Measurements from ENCODE around the gene GPX1. TPM values are rescaled to one million over a fixed set of nuclear protein-coding genes. Genes with fewer than 3 reads are reported as not detected.

GPX1 gene
- total and polyA plus RNA-seq, 10 donors: 252 to 652 (median 350) TPM

GRCh38 chr3:49311283-49311682 lies 46.9 kb downstream of the GPX1 start:
- TF ChIP-seq POLR2A (IDR thresholded peaks at IDR 0.05) (no peak), POLR2AphosphoS5 (IDR thresholded peaks at IDR 0.05) (no peak), CTCF (IDR thresholded peaks at IDR 0.05 in 8 of 11, conservative IDR thresholded peaks at IDR 0.05 in 3 of 11) (no peak)
- DNase-seq: no peak
- WGBS, 5 donors: 93 to 96% (median 95%) methylated on average over 3 of the region's 3 CpGs
- Histone ChIP-seq H3K27ac (no peak overlapping the region), H3K9me3 (no peaks in the 10 kb centered on the region), H3K4me1 (peaks cover 0 to 4% (median 0%) of the 10 kb centered on the region in 6 donors), H3K36me3 (peaks cover 3 to 100% (median 89%) of the 10 kb centered on the region in 6 donors), H3K4me3 (no peak overlapping the region), H3K27me3 (replicated peaks in 1 of 7) (no peaks in the 10 kb centered on the region)
- intact Hi-C loops (cut with DNase I; ENCODE audit: low total_unique reads): no loop called here

GRCh38 chr3:49310677-49311076 lies 47.5 kb downstream of the GPX1 start:
- peaks cover 3 to 100% (median 89%) of the 10 kb centered on the region in 6 donors for H3K36me3 ChIP-seq
- no peaks in the 10 kb centered on the region for H3K9me3 ChIP-seq
- no peak for TF ChIP-seq POLR2A (IDR thresholded peaks at IDR 0.05)
- no peak for TF ChIP-seq CTCF (IDR thresholded peaks at IDR 0.05 in 8 of 11, conservative IDR thresholded peaks at IDR 0.05 in 3 of 11)
- no peak for TF ChIP-seq POLR2AphosphoS5 (IDR thresholded peaks at IDR 0.05)
- H3K4me3 ChIP-seq: no peak overlapping the region
- no peak overlapping the region for H3K27ac ChIP-seq
- intact Hi-C loops (cut with DNase I; ENCODE audit: low total_unique reads): no loop called here
- no peaks in the 10 kb centered on the region for H3K27me3 ChIP-seq (replicated peaks in 1 of 7)
- H3K4me1 ChIP-seq: peaks cover 0 to 4% (median 0%) of the 10 kb centered on the region in 6 donors
- no peak for DNase-seq
- 92 to 100% (median 95%) methylated on average over 1 of the region's 1 CpG for WGBS, 5 donors

Other genes with a start within 250 kb of the GPX1 start
- gene USP19, start 237.5 kb downstream of the GPX1 start, total RNA-seq: 100 to 1,000 TPM in 2 of 7 donors, 10 to 100 TPM in 5; 59.5 to 108 (median 64.8) TPM
- 10 to 100 TPM; 14.1 to 26.7 (median 17.2) TPM for gene USP19, start 237.5 kb downstream of the GPX1 start, polyA plus RNA-seq
- 100 to 1,000 TPM; 168 to 331 (median 284) TPM for gene LAMB2, start 225.3 kb downstream of the GPX1 start, total RNA-seq
- 100 to 1,000 TPM in 2 of 3 donors, 10 to 100 TPM in 1; 97.7 to 376 (median 264) TPM for gene LAMB2, start 225.3 kb downstream of the GPX1 start, polyA plus RNA-seq
- 10 to 100 TPM; 20.5 to 45.4 (median 28.8) TPM for gene CCDC71, start 192.0 kb downstream of the GPX1 start, total RNA-seq
- 10 to 100 TPM in 2 of 3 donors, 1 to 10 TPM in 1; 9.9 to 19.1 (median 16.3) TPM for gene CCDC71, start 192.0 kb downstream of the GPX1 start, polyA plus RNA-seq
- 10 to 100 TPM; 18.6 to 29.2 (median 21.9) TPM for gene KLHDC8B, start 186.8 kb downstream of the GPX1 start, total RNA-seq
- 10 to 100 TPM; 10.5 to 21.3 (median 19.5) TPM for gene KLHDC8B, start 186.8 kb downstream of the GPX1 start, polyA plus RNA-seq
- gene C3orf62, start 81.1 kb downstream of the GPX1 start, total RNA-seq: 10 to 100 TPM in 3 of 7 donors, 1 to 10 TPM in 4; 7.6 to 15.0 (median 9.3) TPM
- 1 to 10 TPM; 4.1 to 8.1 (median 8.0) TPM for gene C3orf62, start 81.1 kb downstream of the GPX1 start, polyA plus RNA-seq
- 100 to 1,000 TPM in 2 of 7 donors, 10 to 100 TPM in 5; 48.9 to 107 (median 84.5) TPM for gene USP4, start 18.3 kb downstream of the GPX1 start, total RNA-seq
- 10 to 100 TPM; 28.1 to 52.2 (median 33.4) TPM for gene USP4, start 18.3 kb downstream of the GPX1 start, polyA plus RNA-seq
- gene RHOA, start 53.6 kb upstream of the GPX1 start, total RNA-seq: 100 to 1,000 TPM; 452 to 693 (median 522) TPM
- gene RHOA, start 53.6 kb upstream of the GPX1 start, polyA plus RNA-seq: 100 to 1,000 TPM; 226 to 346 (median 297) TPM
- 10 to 100 TPM; 22.1 to 39.4 (median 28.6) TPM for gene TCTA, start 54.1 kb upstream of the GPX1 start, total RNA-seq
- gene TCTA, start 54.1 kb upstream of the GPX1 start, polyA plus RNA-seq: 10 to 100 TPM; 18.2 to 27.4 (median 25.4) TPM
- gene AMT, start 64.1 kb upstream of the GPX1 start, total RNA-seq: 10 to 100 TPM in 3 of 7 donors, 1 to 10 TPM in 4; 4.2 to 15.5 (median 7.0) TPM
- gene AMT, start 64.1 kb upstream of the GPX1 start, polyA plus RNA-seq: 10 to 100 TPM; 13.0 to 35.0 (median 32.9) TPM
- 10 to 100 TPM; 10.9 to 27.7 (median 17.9) TPM for gene NICN1, start 71.0 kb upstream of the GPX1 start, total RNA-seq
- gene NICN1, start 71.0 kb upstream of the GPX1 start, polyA plus RNA-seq: 10 to 100 TPM in 1 of 3 donors, 1 to 10 TPM in 2; 6.2 to 10.6 (median 9.6) TPM
- gene DAG1, start 111.9 kb upstream of the GPX1 start, total RNA-seq: 10 to 100 TPM; 24.9 to 42.7 (median 31.0) TPM
- 1 to 10 TPM; 3.0 to 8.9 (median 6.3) TPM for gene DAG1, start 111.9 kb upstream of the GPX1 start, polyA plus RNA-seq
- 1 to 10 TPM in 1 of 7 donors, under 1 TPM in 6; 0.26 to 1.1 (median 0.51) TPM for gene BSN, start 196.1 kb upstream of the GPX1 start, total RNA-seq
- under 1 TPM; 0.02 to 0.06 (median 0.03) TPM for gene BSN, start 196.1 kb upstream of the GPX1 start, polyA plus RNA-seq

All from spleen (tissue), 11 donors.